Mesendoderm (in vitro differentiated cells): ENCODE data around the gene ARG2.
A peak's percentile ranks its signal among the peaks of the same experiment; 100 is the strongest.

Source experiments
- DNase-seq: peaks from one replicate; pipeline ENCODE4 v3.0.0; 2013
- H2AK5ac ChIP-seq: 2 replicates; pipeline ENCODE4 v1.6.1; 2013; ENCODE audit warnings: low read length, inconsistent platforms
- H2BK120ac ChIP-seq: 2 replicates; pipeline ENCODE4 v1.6.1; 2013; ENCODE audit warnings: low read depth, mild to moderate bottlenecking, low read length, moderate library complexity, mixed read lengths
- H2BK15ac ChIP-seq: replicated peaks from 2 replicates; pipeline ENCODE4 v1.6.1; 2013; ENCODE audit warnings: low read depth, mild to moderate bottlenecking, moderate library complexity
- H2BK5ac ChIP-seq: 2 replicates; pipeline ENCODE4 v1.6.1; 2013; ENCODE audit warnings: low read length, inconsistent platforms
- H3K18ac ChIP-seq: 2 replicates; pipeline ENCODE4 v1.6.1; 2013; ENCODE audit warnings: mild to moderate bottlenecking, low read length, mixed read lengths
- H3K23ac ChIP-seq: one replicate; pipeline ENCODE4 v1.6.1; 2013; ENCODE audit warnings: low read length
- H3K27ac ChIP-seq: 2 replicates; pipeline ENCODE4 v1.5.1; 2013; ENCODE audit warnings: low read depth, mild to moderate bottlenecking, inconsistent platforms, low read length, moderate library complexity
- H3K27me3 ChIP-seq: 2 replicates; pipeline ENCODE4 v1.6.1; 2013; ENCODE audit warnings: low read length, control low read depth, mild to moderate bottlenecking, inconsistent platforms; ENCODE audit not compliant: insufficient read depth, poor library complexity
- H3K36me3 ChIP-seq: 2 replicates; pipeline ENCODE4 v1.6.1; 2013; ENCODE audit warnings: low read length, inconsistent platforms; ENCODE audit not compliant: control insufficient read depth, insufficient read depth
- H3K4ac ChIP-seq: one replicate; pipeline ENCODE4 v1.6.1; 2013; ENCODE audit warnings: low read depth, mild to moderate bottlenecking, low read length, moderate library complexity
- H3K4me1 ChIP-seq: 2 replicates; pipeline ENCODE4 v1.6.1; 2013; ENCODE audit warnings: low read depth, low read length, inconsistent platforms; ENCODE audit not compliant: control insufficient read depth
- H3K4me2 ChIP-seq: 2 replicates; pipeline ENCODE4 v1.6.1; 2013; ENCODE audit warnings: low read length
- H3K4me3 ChIP-seq: 2 replicates; pipeline ENCODE4 v1.5.1; 2013; ENCODE audit warnings: mild to moderate bottlenecking, low read length
- H3K56ac ChIP-seq: one replicate; pipeline ENCODE4 v1.6.1; 2013; ENCODE audit warnings: low read length
- H3K79me1 ChIP-seq: 2 replicates; pipeline ENCODE4 v1.6.1; 2013; ENCODE audit warnings: low read length, inconsistent platforms
- H3K79me2 ChIP-seq: 2 replicates; pipeline ENCODE4 v1.6.1; 2013; ENCODE audit warnings: mild to moderate bottlenecking, low read length; ENCODE audit not compliant: control insufficient read depth, insufficient read depth
- H3K9ac ChIP-seq: 2 replicates; pipeline ENCODE4 v1.6.1; 2013; ENCODE audit warnings: low read length, inconsistent platforms
- H4K5ac ChIP-seq: one replicate; pipeline ENCODE4 v1.6.1; 2013; ENCODE audit warnings: low read length
- H4K8ac ChIP-seq: one replicate; pipeline ENCODE4 v1.6.1; 2013; ENCODE audit warnings: low read depth, mild to moderate bottlenecking, control low read depth, low read length, moderate library complexity
- WGBS: extraction: QIAGEN DNeasy Blood & Tissue Kit; methylation state at CpG from one replicate; pipeline ENCODE4 v1.1.7; 2013; ENCODE audit warnings: low lambda C conversion rate, missing lambda C conversion rate; ENCODE audit not compliant: insufficient coverage; ENCODE audit errors: extremely low coverage; 5-methylcytosine and 5-hydroxymethylcytosine counted together

The ARG2 gene

DNA sequence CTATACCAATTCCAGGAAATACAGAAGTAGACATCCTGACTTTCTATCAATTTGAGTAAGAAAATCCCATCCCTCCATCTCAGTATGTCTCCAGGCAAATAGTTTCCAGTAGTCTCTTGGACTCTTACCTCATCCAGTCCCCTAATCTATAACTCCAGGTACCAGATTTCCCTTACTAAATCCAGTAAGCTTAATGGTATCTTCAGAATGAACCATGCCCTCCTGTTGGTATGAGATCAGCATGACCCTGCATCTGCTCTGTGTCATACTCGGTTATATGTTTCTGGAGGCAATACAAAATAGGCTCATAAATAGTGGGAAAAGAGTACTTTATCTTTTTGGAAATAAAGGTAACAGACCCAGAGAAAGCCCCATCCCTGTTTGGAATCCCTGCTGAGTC, 38.1 kb upstream of the ARG2 start:
- H3K79me1 ChIP-seq = no peaks in the 10 kb centered on the region
- no CpG with 5 or more reads among the region's 1 CpG for WGBS
- no peak for DNase-seq
- H2BK120ac ChIP-seq = no peak overlapping the region
- H3K4ac ChIP-seq = no peak overlapping the region
- H3K18ac ChIP-seq = no peak overlapping the region
- no peak overlapping the region for H3K4me2 ChIP-seq
- peaks cover 3% of the 10 kb centered on the region for H3K36me3 ChIP-seq
- H3K23ac ChIP-seq = no peak overlapping the region
- H3K56ac ChIP-seq = no peak overlapping the region
- H4K5ac ChIP-seq = no peak overlapping the region
- H3K4me3 ChIP-seq = no peak overlapping the region
- H3K79me2 ChIP-seq = no peaks in the 10 kb centered on the region
- no peaks in the 10 kb centered on the region for H3K4me1 ChIP-seq
- no peak overlapping the region for H3K27ac ChIP-seq
- H2AK5ac ChIP-seq = no peak overlapping the region
- no peak overlapping the region for H3K9ac ChIP-seq
- no peaks in the 10 kb centered on the region for H3K27me3 ChIP-seq
- H4K8ac ChIP-seq = no peak overlapping the region
- no peak overlapping the region for H2BK5ac ChIP-seq
- no peak overlapping the region for H2BK15ac ChIP-seq

DNA sequence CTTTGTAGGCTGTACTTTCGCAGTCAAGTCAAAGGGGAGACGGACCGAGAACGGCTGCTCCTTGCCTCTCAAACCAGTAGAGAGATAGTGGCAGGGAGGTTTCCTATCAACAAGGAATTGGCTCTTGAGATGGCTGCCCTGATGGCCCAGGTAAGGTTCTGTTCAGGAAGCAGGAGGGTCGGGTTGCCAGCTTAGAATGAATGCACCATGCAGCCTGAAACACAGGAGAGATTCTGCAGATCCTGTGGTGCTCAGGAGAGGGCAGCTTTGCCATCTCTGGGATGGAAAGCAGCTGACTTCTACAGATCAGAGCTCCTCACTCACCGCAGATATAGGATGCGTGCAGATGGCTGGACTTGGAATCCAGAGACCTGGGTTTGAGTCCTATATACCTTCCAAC, 37.7 kb upstream of the ARG2 start:
- Histone ChIP-seq H4K5ac (no peak overlapping the region), H3K4me1 (no peaks in the 10 kb centered on the region), H2BK5ac (no peak overlapping the region), H2BK15ac (no peak overlapping the region), H3K18ac (no peak overlapping the region), H3K4me2 (no peak overlapping the region), H3K23ac (no peak overlapping the region), H3K9ac (no peak overlapping the region), H3K27ac (no peak overlapping the region), H4K8ac (no peak overlapping the region), H3K56ac (no peak overlapping the region), H3K79me2 (no peaks in the 10 kb centered on the region), H2BK120ac (no peak overlapping the region), H3K4me3 (no peak overlapping the region), H2AK5ac (no peak overlapping the region), H3K4ac (no peak overlapping the region), H3K36me3 (peaks cover 3% of the 10 kb centered on the region), H3K27me3 (no peaks in the 10 kb centered on the region), H3K79me1 (no peaks in the 10 kb centered on the region)
- WGBS = no CpG with 5 or more reads among the region's 7 CpGs
- DNase-seq = no peak

DNA sequence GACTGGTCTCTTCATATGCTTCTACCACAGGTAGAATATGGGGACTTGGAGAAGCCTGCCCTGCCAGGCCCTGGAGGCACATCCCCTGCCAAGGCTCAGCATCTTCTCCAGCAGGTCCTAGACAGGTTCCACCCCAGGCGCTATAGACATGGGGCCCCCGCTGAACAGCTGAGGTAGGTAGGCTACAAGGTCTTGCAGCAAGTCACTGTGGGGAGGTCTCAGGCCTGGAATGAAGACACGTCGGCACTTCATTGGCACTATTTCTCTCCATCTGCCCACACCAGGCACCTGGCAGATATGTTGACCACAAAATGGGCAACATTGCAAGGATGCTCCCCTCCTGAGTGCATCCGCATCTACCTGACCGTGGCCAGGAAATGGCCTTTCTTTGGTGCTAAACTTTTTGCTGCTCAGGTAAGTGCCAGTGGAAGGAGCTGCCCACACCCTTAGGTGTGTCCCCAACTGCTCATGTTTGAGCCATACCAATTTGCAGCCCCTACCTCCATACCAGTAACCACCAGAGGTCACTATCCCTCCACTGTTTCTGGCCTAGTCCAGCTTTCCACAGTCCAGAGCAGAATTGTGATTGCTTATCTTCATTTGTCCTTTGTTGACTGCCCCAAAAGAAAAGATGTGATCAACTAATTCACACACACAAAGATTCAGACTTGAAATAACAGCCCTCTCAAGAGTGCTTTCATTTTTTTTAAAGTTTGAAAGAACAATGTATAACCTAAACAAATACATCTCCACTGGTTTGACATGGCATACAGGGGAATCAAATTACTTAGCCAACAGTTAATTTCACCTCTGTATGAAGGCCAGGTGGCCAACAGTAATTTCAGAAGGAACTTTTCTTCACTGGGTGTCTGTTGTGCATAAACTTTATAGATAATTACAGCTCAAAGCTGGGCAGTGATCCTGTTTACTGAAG, 35.7 kb upstream of the ARG2 start:
- Histone ChIP-seq H4K5ac (no peak overlapping the region), H3K4me2 (no peak overlapping the region), H3K4me1 (no peaks in the 10 kb centered on the region), H3K36me3 (peaks cover 1% of the 10 kb centered on the region), H3K79me2 (no peaks in the 10 kb centered on the region), H2AK5ac (no peak overlapping the region), H2BK15ac (no peak overlapping the region), H2BK5ac (no peak overlapping the region), H3K9ac (no peak overlapping the region), H3K27me3 (no peaks in the 10 kb centered on the region), H2BK120ac (no peak overlapping the region), H3K4ac (no peak overlapping the region), H3K18ac (no peak overlapping the region), H4K8ac (no peak overlapping the region), H3K27ac (no peak overlapping the region), H3K79me1 (no peaks in the 10 kb centered on the region), H3K23ac (no peak overlapping the region), H3K4me3 (no peak overlapping the region), H3K56ac (no peak overlapping the region)
- WGBS = no CpG with 5 or more reads among the region's 6 CpGs
- peak; percentile 55 for DNase-seq

DNA sequence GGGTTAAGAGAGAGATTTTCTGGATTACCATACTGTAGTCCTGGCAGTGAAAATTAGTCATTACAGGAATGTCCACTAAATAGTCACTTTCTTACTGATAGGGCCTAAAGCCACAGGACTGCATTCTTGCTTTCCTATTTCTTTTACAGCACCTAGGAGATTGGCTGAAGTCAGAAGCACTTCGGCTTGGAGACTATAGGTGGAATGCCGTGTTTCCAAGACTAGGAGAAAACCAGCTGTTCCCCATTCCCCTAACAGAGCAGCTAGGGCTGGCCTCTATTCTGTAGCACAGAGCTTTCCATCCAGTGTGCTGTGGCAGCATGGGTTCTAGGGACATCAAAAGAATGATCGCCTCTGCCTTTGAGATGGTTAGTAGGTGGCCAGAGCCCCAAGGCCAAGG, 34.7 kb upstream of the ARG2 start:
- no peak overlapping the region for H3K4me2 ChIP-seq
- H2BK5ac ChIP-seq = no peak overlapping the region
- H2BK15ac ChIP-seq = no peak overlapping the region
- no peaks in the 10 kb centered on the region for H3K79me1 ChIP-seq
- H4K8ac ChIP-seq = no peak overlapping the region
- no peak overlapping the region for H3K4me3 ChIP-seq
- DNase-seq = no peak
- no peak overlapping the region for H2AK5ac ChIP-seq
- H3K36me3 ChIP-seq = no peaks in the 10 kb centered on the region
- no peaks in the 10 kb centered on the region for H3K79me2 ChIP-seq
- WGBS = no CpG with 5 or more reads among the region's 3 CpGs
- H3K27me3 ChIP-seq = no peaks in the 10 kb centered on the region
- no peak overlapping the region for H3K4ac ChIP-seq
- H4K5ac ChIP-seq = no peak overlapping the region
- no peak overlapping the region for H2BK120ac ChIP-seq
- H3K23ac ChIP-seq = no peak overlapping the region
- no peak overlapping the region for H3K9ac ChIP-seq
- no peak overlapping the region for H3K56ac ChIP-seq
- H3K27ac ChIP-seq = no peak overlapping the region
- no peak overlapping the region for H3K18ac ChIP-seq
- no peaks in the 10 kb centered on the region for H3K4me1 ChIP-seq

DNA sequence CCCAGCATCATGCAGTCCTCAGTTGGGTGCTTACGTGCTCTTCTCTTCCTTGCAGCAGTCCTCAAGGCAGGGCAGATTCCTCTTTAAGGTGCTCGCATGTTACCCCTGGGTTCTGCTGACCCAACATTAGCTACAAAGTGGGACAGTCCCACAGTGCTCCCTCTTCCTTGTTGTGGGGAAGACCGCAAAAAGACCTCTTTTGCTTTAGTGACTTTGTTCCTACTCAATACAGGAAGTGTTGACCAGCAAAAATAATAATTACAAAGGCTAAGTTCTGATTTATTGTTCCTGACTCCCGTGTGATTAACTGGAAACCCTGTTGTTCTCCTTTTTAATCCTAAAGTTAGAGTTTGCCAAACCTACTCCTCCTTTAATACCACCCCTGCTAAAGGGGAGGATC, 33.4 kb upstream of the ARG2 start:
- no peak overlapping the region for H4K5ac ChIP-seq
- WGBS = no CpG with 5 or more reads among the region's 4 CpGs

More for the DNA sequence above, 33.4 kb upstream of the ARG2 start:
- no peaks in the 10 kb centered on the region for H3K27me3 ChIP-seq
- H4K8ac ChIP-seq = no peak overlapping the region
- no peak overlapping the region for H2BK15ac ChIP-seq
- H2BK120ac ChIP-seq = no peak overlapping the region
- H3K4me1 ChIP-seq = no peaks in the 10 kb centered on the region
- no peaks in the 10 kb centered on the region for H3K79me2 ChIP-seq
- no peak overlapping the region for H3K56ac ChIP-seq
- H3K9ac ChIP-seq = no peak overlapping the region
- H2AK5ac ChIP-seq = no peak overlapping the region
- H3K36me3 ChIP-seq = no peaks in the 10 kb centered on the region
- no peaks in the 10 kb centered on the region for H3K79me1 ChIP-seq
- H3K4ac ChIP-seq = no peak overlapping the region
- DNase-seq = no peak
- no peak overlapping the region for H3K27ac ChIP-seq
- no peak overlapping the region for H3K23ac ChIP-seq
- no peak overlapping the region for H3K4me2 ChIP-seq
- H2BK5ac ChIP-seq = no peak overlapping the region
- H3K18ac ChIP-seq = no peak overlapping the region
- no peak overlapping the region for H3K4me3 ChIP-seq
